Kidney epithelial cell (primary cell): ENCODE results near the gene IP6K3. TPM values are rescaled to one million over a fixed set of nuclear protein-coding genes. Genes with fewer than 3 reads are reported as not detected.

Source experiments
- DNase-seq: peaks from one replicate; pipeline ENCODE4 v3.0.0-alpha.2; 2010; ENCODE audit warnings: low read depth
- H3K27me3 ChIP-seq: 2 replicates; pipeline ENCODE4 v1.6.0; 2011; ENCODE audit warnings: low read length; ENCODE audit not compliant: control insufficient read depth, insufficient read depth
- H3K36me3 ChIP-seq: 2 replicates; pipeline ENCODE4 v1.5.1; 2011; ENCODE audit warnings: low read length; ENCODE audit not compliant: control insufficient read depth, insufficient read depth
- H3K4me3 ChIP-seq: 2 replicates; pipeline ENCODE4 v1.5.1; 2011; ENCODE audit warnings: low read depth, mild to moderate bottlenecking, control low read depth, low read length
- CTCF ChIP-seq: IDR thresholded peaks from 2 replicates; pipeline ENCODE4 v1.5.1; 2011; ENCODE audit warnings: mild to moderate bottlenecking, moderate library complexity, low read length, control low read depth, inconsistent platforms; ENCODE audit not compliant: insufficient read depth, poor library complexity, severe bottlenecking
- total RNA-seq: library from RNA; depleted of rRNA; stranded (reverse); fragments of >200 nt; gene quantifications from 2 replicates; pipeline ENCODE4 v1.2.3, GENCODE V29; 2015

Gene IP6K3
- total RNA-seq, 1 donor from 2014 or later, result 0.29 TPM

- H3K4me3 ChIP-seq, result peak overlapping the region; percentile 90
- TF ChIP-seq CTCF, result no peak
- no peak for DNase-seq
- no peaks in the 10 kb centered on the region for H3K27me3 ChIP-seq
- no peaks in the 10 kb centered on the region for H3K36me3 ChIP-seq
Observed at GRCh38 chr6:33710296-33711121, 36.2 kb downstream of the IP6K3 start.

DNA sequence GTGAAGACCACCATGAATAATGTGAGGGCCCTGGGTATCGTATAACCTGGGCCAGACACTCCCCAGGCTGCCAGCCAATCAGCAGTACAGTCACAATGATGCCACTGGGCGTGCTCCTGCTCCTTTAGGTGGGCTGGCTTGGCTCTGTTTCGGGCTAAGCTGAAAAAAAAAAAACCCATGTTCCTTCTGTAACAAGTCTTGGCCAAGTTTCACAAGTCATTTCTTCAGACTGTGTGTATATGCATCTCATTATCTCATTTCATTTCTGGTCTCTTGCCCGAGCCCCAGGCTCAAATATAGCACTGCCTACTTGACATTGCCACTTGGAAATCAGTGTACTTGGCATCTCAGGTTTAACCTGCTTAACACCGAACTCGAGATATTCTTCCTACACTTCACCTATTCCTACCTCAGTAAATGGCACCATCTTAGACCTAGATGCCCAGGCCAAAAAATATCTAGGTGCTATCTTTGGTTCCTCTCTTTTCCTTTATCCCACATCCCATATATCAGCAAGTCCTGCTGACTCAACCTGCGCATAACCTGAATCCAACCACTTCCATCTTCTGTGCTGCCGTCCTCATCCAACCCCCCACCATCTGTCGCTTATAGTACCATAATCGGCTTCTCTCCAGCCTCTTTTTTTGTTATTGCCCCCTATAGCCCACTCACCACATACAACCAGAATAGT is 37.0 kb downstream of the IP6K3 start:
- no peak for DNase-seq
- no peaks in the 10 kb centered on the region for H3K36me3 ChIP-seq
- no peak for TF ChIP-seq CTCF
- H3K27me3 ChIP-seq, result no peaks in the 10 kb centered on the region
- H3K4me3 ChIP-seq, result no peak overlapping the region

GRCh38 chr6:33708516-33709204 is 38.0 kb downstream of the IP6K3 start:
- no peaks in the 10 kb centered on the region for H3K36me3 ChIP-seq
- no peak for TF ChIP-seq CTCF
- DNase-seq, result no peak

DNA sequence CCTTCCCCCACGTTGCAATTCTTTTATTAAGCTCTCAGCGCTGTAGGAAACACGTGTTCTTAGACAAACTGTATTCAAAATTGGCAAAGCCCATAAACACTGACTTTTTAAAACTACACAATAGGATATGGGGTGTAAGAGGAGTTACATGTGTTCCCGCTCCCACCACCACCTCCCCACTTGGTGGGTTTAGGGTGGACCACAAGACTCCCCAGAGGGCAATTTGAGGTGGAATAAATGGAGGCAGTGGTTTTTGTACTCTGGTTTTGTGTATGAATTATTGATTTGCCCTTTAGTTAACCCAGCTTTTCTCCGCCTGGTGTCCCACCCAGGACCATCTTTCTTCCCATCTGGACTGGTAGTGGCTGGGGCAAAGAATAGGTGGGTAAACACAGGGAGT is 38.9 kb downstream of the IP6K3 start:
- Histone ChIP-seq H3K36me3 (no peaks in the 10 kb centered on the region), H3K27me3 (no peaks in the 10 kb centered on the region), H3K4me3 (no peak overlapping the region)
- DNase-seq, result no peak
- no peak for TF ChIP-seq CTCF

More at GRCh38 chr6:33708516-33709204, 38.0 kb downstream of the IP6K3 start:
- H3K4me3 ChIP-seq, result no peak overlapping the region
- H3K27me3 ChIP-seq, result no peaks in the 10 kb centered on the region

GRCh38 chr6:33705955-33706725 is 40.6 kb downstream of the IP6K3 start:
- Histone ChIP-seq H3K36me3 (no peaks in the 10 kb centered on the region), H3K4me3 (no peak overlapping the region), H3K27me3 (no peaks in the 10 kb centered on the region)
- TF ChIP-seq CTCF, result no peak
- DNase-seq, result no peak
